GM21515 (cell line): ENCODE measurements around the gene SCFD2.

ENCODE experiments used
- ATAC-seq: cut with Tn5 transposase; IDR thresholded peaks from one replicate; pipeline ENCODE4 v1.9.1; 2021; ENCODE audit not compliant: unreplicated experiment

SCFD2 gene

GRCh38 chr4:52904421-52904820 lies 461.4 kb downstream of the SCFD2 start:
- no peak for ATAC-seq

- ATAC-seq, result no peak
These were observed 462.6 kb downstream of the SCFD2 start for GRCh38 chr4:52903273-52903672.

DNA sequence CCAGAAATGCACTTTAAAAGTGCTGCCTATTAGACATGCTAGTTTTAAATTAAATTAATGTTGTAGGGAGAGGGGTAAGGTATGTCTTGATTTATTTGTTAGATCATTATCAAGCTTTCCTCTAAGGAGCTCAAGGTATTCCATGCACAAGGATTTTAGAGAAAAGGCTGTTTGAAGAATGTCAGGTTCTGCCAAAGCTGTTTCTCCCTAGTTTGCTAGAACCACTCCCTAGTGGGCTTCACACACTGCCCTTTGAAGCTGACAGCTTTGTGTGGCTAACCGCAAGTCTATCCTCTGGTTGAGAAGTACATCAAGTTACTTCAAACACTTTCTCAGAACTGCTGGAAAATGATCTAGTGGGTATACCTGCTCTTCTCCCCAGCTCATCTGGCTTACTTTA lies 471.4 kb downstream of the SCFD2 start:
- ATAC-seq, result no peak

- no peak for ATAC-seq
These were observed 473.0 kb downstream of the SCFD2 start for GRCh38 chr4:52892880-52893279.

DNA sequence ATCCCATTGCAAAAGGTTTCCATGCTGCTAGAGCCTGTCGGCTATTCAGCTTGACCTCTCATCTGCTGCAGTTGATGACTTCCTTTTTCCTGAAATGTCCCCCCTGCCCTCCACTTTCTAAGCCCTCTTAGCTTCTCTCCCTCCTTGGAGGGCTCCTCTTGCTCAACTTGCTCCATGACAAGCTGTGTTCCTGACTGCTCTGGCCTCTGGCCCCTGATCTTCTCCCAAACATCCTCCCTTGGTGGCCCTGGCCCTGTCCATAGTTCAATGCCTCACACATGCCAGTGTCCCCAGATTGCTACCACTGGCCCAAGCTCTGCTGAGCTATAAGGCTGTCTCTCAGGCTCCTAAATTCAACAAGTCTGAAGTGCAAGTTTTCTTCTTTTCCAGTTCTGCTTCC lies 474.1 kb downstream of the SCFD2 start:
- no peak for ATAC-seq

DNA sequence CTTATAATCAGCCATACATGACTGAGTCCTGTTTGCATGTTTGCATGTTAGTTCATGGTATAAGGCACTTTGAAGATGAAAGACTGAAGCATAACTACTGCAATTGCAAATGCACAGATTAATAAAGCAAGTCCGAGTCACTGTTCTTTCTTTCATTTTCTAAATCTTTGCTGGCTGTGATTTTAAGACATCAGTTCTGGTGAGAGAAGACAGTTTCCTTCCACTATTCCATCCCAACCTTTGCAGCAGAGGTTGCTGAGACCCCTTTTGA lies 475.4 kb downstream of the SCFD2 start:
- no peak for ATAC-seq

- ATAC-seq, result no peak
These were observed 475.9 kb downstream of the SCFD2 start for GRCh38 chr4:52889778-52890520.

DNA sequence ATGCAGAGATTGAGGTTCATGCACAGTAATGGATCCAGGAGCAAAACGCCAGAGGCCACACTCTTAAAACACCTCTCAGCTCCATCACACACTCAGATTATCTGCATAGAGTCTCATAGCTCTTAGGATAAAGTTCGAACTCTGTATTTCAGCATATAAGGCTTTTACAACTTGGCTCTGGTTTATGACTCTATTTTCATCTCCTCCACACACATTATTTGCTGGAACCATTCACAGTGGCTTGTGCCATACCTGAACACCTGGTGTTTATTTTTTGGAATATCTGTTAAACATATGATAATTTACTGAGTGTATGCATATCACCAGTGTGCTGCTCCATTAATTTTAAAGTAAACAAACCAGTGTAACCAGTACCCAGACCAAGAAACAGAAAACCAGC lies 476.5 kb downstream of the SCFD2 start:
- ATAC-seq, result no peak

DNA sequence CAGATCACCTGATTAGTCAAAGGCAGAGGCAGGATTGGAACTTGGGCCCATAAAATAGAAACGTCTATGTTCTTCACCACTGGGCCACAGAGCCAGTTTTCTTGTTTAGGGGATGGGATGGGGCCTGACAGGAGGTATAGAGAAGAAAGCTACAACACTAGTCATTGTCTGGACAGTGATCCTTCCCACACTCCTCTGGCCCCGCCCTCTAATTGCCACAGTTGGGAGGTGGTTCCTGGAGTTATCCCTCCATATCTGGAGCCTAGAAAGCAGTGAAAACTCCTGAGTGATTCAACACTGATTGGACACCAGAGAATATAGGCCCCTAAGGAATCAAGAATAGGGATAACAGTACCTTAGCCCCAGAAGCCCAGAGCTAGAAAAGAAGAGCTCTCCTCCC lies 480.9 kb downstream of the SCFD2 start:
- no peak for ATAC-seq

GRCh38 chr4:52883707-52884669 lies 481.9 kb downstream of the SCFD2 start:
- no peak for ATAC-seq

- ATAC-seq, result no peak
These were observed 482.7 kb downstream of the SCFD2 start for GRCh38 chr4:52883183-52883621.

GRCh38 chr4:52880994-52881393 lies 484.9 kb downstream of the SCFD2 start:
- ATAC-seq, result no peak

- no peak for ATAC-seq
These were observed 486.4 kb downstream of the SCFD2 start for GRCh38 chr4:52879471-52879870.

GRCh38 chr4:52877694-52878093 lies 488.2 kb downstream of the SCFD2 start:
- ATAC-seq, result no peak

- ATAC-seq, result no peak
These were observed 488.8 kb downstream of the SCFD2 start for GRCh38 chr4:52877036-52877435.

GRCh38 chr4:52876069-52876468 lies 489.8 kb downstream of the SCFD2 start:
- ATAC-seq, result no peak

- ATAC-seq, result no peak
These were observed 490.9 kb downstream of the SCFD2 start for GRCh38 chr4:52874948-52875347.

DNA sequence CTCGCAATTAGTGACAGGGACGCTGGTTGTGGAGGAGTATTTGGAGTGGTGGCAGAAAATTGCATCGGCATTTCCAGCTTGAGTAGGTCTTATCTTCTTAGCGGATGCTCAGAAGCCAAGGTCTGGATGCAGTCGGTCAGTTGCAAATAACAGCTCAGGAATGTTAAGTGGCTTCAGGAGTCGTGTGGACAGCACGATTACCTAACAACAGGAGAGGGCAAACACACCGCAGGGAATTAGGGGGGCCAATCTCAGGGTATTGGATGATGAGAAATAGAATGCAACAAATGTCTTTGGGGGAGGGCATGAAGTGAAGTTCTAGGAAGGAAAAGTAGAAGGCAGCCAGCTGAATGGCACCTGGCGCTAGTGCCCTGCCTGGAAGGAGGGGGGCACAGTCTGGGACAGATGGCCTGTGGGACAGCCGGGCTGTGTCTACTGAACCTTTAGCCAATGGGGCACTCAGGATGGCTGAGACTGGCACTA lies 492.0 kb downstream of the SCFD2 start:
- no peak for ATAC-seq

DNA sequence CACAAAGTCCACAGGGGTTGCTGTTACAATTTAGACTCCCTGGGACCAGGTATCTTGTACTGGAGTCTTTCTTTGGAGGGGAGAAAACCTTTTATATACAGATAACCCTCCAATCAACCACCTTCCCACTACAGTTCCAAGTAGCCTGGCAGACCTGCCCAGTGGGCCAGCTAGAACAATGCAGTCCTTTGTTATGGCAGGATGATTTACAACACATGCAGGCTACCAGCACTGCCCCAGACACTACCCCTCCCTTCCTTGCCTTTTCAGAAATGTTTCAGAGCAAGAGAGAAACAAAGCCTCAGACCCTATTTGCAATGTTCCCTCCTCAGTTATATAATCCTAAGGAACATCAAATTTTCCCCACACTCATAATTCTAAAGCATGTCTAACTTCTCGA lies 492.7 kb downstream of the SCFD2 start:
- no peak for ATAC-seq

- no peak for ATAC-seq
These were observed 495.6 kb downstream of the SCFD2 start for GRCh38 chr4:52870225-52870624.

DNA sequence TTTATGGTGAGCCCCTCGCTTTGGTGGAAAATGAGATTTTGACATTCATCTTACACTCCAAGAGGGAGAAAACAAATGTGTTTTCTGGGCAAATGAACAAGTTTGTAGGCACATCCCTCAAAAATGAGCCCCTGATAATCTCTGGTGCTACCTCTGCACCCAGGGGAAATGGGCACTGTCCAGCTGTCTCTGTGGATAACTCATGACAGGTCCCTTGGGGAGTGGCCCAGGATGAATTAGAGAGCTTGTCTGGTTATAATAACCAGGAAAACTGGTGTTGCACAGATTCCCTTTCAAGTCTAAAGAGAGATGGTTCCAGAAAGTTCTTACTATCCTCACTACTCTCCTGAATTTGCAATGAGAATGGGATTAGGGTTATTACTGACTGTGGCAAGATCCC lies 496.2 kb downstream of the SCFD2 start:
- ATAC-seq, result no peak

DNA sequence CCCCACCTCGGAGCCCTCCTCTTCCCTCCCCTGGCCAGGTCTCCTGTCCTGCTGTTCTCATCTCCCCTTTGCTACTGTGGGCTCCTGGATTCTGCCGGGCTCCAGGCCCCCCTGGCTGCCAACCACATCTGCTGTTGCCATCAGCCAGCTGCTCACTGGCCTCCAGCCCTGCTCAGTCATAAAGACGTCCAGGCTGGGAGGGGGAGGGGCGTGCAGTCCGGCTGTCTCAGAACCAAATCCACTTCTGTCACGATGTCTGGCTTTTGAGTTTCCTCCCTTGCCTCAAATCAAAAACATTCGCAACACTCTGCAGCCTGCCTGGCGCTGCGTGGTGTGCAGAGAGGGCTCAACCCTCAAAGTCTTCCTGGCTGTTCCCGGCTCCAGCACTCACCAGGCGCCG lies 496.7 kb downstream of the SCFD2 start:
- no peak for ATAC-seq
